ENCODE measurements around the gene NHLRC3. TPM values are rescaled to one million over a fixed set of nuclear protein-coding genes. Genes with fewer than 3 reads are reported as not detected.

The NHLRC3 gene, protein sequence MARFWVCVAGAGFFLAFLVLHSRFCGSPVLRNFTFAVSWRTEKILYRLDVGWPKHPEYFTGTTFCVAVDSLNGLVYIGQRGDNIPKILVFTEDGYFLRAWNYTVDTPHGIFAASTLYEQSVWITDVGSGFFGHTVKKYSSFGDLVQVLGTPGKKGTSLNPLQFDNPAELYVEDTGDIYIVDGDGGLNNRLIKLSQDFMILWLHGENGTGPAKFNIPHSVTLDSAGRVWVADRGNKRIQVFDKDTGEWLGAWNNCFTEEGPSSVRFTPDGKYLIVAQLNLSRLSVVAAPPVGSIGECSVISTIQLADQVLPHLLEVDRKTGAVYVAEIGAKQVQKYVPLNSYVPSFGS
- total RNA-seq (34.2 and 47.4 TPM in 2 replicates), polyA plus RNA-seq (18.6 and 19.3 TPM in 2 replicates)

DNA sequence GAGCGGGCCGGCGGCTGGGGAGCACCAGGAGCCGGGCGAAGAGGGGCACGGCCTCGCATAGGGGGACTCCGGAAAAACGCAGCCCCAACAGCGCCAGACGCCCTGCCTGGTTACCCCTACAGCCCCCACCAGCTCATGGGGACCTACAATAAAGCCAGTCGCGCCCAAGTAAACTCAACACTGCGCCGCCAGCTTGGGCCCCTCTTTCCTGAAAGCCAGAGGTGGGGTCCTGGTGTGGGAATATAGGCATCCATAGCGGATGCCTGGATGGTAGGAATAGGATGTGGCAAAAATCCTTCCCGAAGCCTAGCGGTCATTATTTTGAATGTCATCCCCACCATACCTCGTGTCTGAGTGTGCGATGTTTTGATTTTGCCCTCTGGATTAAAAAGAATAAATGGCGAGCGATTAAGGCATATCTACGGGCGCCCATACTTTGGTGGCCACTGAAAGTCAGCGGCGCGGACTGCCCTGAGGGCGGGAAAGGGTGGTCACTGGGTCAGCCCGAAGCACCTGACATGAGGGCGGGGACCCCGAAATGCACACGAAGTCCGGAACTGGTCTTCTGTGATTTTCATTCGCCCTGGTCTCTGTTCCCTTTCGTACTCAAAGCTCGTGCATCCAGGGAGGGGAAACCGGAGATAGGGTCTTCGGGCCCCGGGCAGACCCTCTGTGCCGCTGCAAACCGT lies at the start of gene NHLRC3, which contains the start of gene PROSER1:
Gene NHLRC3 (plus strand): TSS at position 577 of the 689 bp plus-strand sequence. CDS start 184 bp downstream, outside the sequence.
Gene PROSER1 (minus strand): TSS at position 210 of the 689 bp plus-strand sequence. CDS start 847 bp downstream, outside the sequence.
- Histone ChIP-seq H3K4me2 (peak within 1 kb of the TSS; percentile 84), H2AFZ (peak within 1 kb of the TSS; percentile 56), H3K36me3 (replicated peaks; ENCODE audit: insufficient read depth, low read depth) (no peaks in the 10 kb centered on the region), H3K27ac (peak within 1 kb of the TSS; percentile 82), H3K9me3 (ENCODE audit: low read depth) (no peaks in the 10 kb centered on the region), H3K9me2 (replicated peaks; ENCODE audit: insufficient read depth) (no peaks in the 10 kb centered on the region), H3K27me3 (no peaks in the 10 kb centered on the region), H3K4me3 (peak within 1 kb of the TSS; percentile 96), H3K4me1 (ENCODE audit: insufficient read depth) (peaks cover 13% of the 10 kb centered on the region), H4K20me1 (ENCODE audit: insufficient read depth, poor library complexity, severe bottlenecking) (peaks cover 24% of the 10 kb centered on the region), H3K79me2 (peaks cover 70% of the 10 kb centered on the region)
- TF ChIP-seq EZH2phosphoT487 (IDR thresholded peaks at IDR 0.05; ENCODE audit: low read depth, severe bottlenecking, unreplicated experiment): no peak
- no peak for TF ChIP-seq EZH2 (IDR thresholded peaks at IDR 0.05; ENCODE audit: borderline replicate concordance)
- TF ChIP-seq, protein P1, sequence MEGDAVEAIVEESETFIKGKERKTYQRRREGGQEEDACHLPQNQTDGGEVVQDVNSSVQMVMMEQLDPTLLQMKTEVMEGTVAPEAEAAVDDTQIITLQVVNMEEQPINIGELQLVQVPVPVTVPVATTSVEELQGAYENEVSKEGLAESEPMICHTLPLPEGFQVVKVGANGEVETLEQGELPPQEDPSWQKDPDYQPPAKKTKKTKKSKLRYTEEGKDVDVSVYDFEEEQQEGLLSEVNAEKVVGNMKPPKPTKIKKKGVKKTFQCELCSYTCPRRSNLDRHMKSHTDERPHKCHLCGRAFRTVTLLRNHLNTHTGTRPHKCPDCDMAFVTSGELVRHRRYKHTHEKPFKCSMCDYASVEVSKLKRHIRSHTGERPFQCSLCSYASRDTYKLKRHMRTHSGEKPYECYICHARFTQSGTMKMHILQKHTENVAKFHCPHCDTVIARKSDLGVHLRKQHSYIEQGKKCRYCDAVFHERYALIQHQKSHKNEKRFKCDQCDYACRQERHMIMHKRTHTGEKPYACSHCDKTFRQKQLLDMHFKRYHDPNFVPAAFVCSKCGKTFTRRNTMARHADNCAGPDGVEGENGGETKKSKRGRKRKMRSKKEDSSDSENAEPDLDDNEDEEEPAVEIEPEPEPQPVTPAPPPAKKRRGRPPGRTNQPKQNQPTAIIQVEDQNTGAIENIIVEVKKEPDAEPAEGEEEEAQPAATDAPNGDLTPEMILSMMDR (IDR thresholded peaks at IDR 0.05; ENCODE audit: poor library complexity): no peak
- peak; percentile 95 for DNase-seq (ENCODE audit: low spot score)
- 1% methylated on average over 41 of the region's 41 CpGs for WGBS (ENCODE audit: low lambda C conversion rate, missing lambda C conversion rate)

DNA sequence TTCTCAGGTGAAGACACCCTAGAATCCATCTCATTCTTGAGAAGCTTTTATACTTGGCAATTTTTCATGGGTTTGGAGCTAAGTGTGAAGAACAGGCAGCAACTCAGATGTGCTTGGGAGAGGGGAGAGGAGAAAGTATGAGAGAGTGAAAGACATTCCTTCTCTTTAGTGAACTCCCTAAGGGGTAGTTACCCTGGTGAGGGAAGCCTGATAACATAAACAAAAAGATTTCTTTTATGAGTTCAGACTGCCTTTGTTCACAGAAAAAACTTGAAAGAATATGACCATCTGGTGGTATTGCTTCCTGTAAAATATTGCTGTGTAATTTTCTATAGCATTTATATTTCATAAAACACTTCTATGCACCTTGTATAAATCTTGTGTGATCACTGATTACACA lies 47.6 kb upstream of the NHLRC3 start, which contains the start of gene STOML3:
Gene STOML3 (minus strand): TSS at position 139 of the 400 bp plus-strand sequence. CDS start 110 bp downstream, at position 29.
- Histone ChIP-seq H3K36me3 (replicated peaks; ENCODE audit: insufficient read depth, low read depth) (no peaks in the 10 kb centered on the region), H3K4me3 (no peak within 1 kb of the TSS), H3K27ac (no peak within 1 kb of the TSS), H3K4me2 (no peak within 1 kb of the TSS), H3K4me1 (ENCODE audit: insufficient read depth) (no peaks in the 10 kb centered on the region), H3K27me3 (no peaks in the 10 kb centered on the region), H3K9me3 (ENCODE audit: low read depth) (no peaks in the 10 kb centered on the region), H3K79me2 (no peaks in the 10 kb centered on the region), H3K9me2 (replicated peaks; ENCODE audit: insufficient read depth) (no peaks in the 10 kb centered on the region), H2AFZ (no peak within 1 kb of the TSS), H4K20me1 (ENCODE audit: insufficient read depth, poor library complexity, severe bottlenecking) (no peaks in the 10 kb centered on the region)
- no peak for DNase-seq (ENCODE audit: low spot score)
- no peak for TF ChIP-seq EZH2 (IDR thresholded peaks at IDR 0.05; ENCODE audit: borderline replicate concordance)
- TF ChIP-seq, protein P1 (IDR thresholded peaks at IDR 0.05; ENCODE audit: poor library complexity): no peak
- TF ChIP-seq EZH2phosphoT487 (IDR thresholded peaks at IDR 0.05; ENCODE audit: low read depth, severe bottlenecking, unreplicated experiment): no peak

DNA sequence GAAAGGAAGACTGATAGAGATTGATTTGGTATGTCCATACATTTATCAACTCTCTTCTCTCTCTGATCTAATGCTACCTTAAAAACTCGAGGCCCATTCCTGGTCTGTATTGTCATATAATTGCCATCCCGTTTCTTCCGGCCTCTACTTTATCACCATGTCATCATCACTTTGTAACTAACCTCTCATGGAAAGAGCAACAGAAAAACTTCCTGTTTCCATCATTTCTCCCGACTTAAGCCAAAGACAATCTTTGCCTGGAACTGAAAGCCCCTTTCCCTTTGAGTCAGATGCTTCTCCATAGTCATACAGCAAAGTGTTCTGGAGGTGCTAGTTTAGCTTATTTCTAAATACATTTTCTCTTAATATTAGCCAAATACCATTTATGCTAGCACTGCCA lies 44.9 kb upstream of the NHLRC3 start:
- Histone ChIP-seq H3K4me1 (ENCODE audit: insufficient read depth) (no peaks in the 10 kb centered on the region), H3K79me2 (no peaks in the 10 kb centered on the region), H3K4me2 (no peak overlapping the region), H2AFZ (no peak overlapping the region), H4K20me1 (ENCODE audit: insufficient read depth, poor library complexity, severe bottlenecking) (no peaks in the 10 kb centered on the region), H3K9me2 (replicated peaks; ENCODE audit: insufficient read depth) (no peaks in the 10 kb centered on the region), H3K4me3 (no peak overlapping the region), H3K36me3 (replicated peaks; ENCODE audit: insufficient read depth, low read depth) (no peaks in the 10 kb centered on the region), H3K27ac (no peak overlapping the region), H3K27me3 (no peaks in the 10 kb centered on the region), H3K9me3 (ENCODE audit: low read depth) (no peaks in the 10 kb centered on the region)
- TF ChIP-seq, protein P1 (IDR thresholded peaks at IDR 0.05; ENCODE audit: poor library complexity): no peak
- TF ChIP-seq EZH2 (IDR thresholded peaks at IDR 0.05; ENCODE audit: borderline replicate concordance) (no peak), EZH2phosphoT487 (IDR thresholded peaks at IDR 0.05; ENCODE audit: low read depth, severe bottlenecking, unreplicated experiment) (no peak)
- whole genome bisulfite sequencing (ENCODE audit: low lambda C conversion rate, missing lambda C conversion rate): 76% methylated on average over 4 of the region's 4 CpGs
- no peak for DNase-seq (ENCODE audit: low spot score)
